ENCODE measurements around the gene SNTB2.

The SNTB2 gene

DNA sequence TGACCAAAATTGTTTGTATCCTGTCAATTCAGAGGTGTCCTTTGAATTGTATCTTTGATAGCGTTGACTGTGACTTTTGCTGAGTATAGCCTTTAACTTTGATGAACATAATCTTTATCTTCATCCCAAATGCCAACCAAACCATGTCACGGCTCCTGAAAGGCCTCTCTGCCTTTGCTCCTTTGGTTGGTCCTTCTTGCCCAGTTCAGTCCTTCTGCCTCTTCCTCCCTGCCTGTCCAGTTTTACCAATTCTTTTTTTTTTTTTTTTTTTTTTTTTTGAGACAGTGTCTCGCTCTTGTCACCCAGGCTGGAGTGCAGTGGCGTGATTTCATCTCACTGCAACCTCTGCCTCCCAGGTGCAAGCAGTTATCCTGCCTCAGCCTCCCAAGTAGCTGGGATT is 111.3 kb downstream of the SNTB2 start:
- Histone ChIP-seq H3K36me3 (ENCODE audit: insufficient read depth) (no peaks in the 10 kb centered on the region), H3K79me2 (ENCODE audit: insufficient read depth, low read depth) (no peaks in the 10 kb centered on the region), H3K4me1 (ENCODE audit: low read depth, poor library complexity, severe bottlenecking) (no peaks in the 10 kb centered on the region), H4K20me1 (ENCODE audit: insufficient read depth) (no peaks in the 10 kb centered on the region), H2AFZ (ENCODE audit: low read depth) (no peak overlapping the region), H3K4me3 (IDR thresholded peaks at IDR 0.05; ENCODE audit: insufficient read depth, low read depth, low read length) (no peak overlapping the region), H3K4me2 (no peak overlapping the region), H3K27me3 (ENCODE audit: insufficient read depth, low read depth) (no peaks in the 10 kb centered on the region), H3K9ac (no peak overlapping the region), H3K27ac (no peak overlapping the region)
- no peak for TF ChIP-seq CTCF (conservative IDR thresholded peaks at IDR 0.05; ENCODE audit: low read depth, low read length)

GRCh38 chr16:69301187-69301586 is 114.2 kb downstream of the SNTB2 start:
- Histone ChIP-seq H3K4me2 (no peak overlapping the region), H3K27me3 (ENCODE audit: insufficient read depth, low read depth) (no peaks in the 10 kb centered on the region), H3K9ac (no peak overlapping the region), H3K36me3 (ENCODE audit: insufficient read depth) (no peaks in the 10 kb centered on the region), H2AFZ (ENCODE audit: low read depth) (no peak overlapping the region), H3K4me1 (ENCODE audit: low read depth, poor library complexity, severe bottlenecking) (peaks cover 6% of the 10 kb centered on the region), H3K27ac (no peak overlapping the region), H3K4me3 (IDR thresholded peaks at IDR 0.05; ENCODE audit: insufficient read depth, low read depth, low read length) (no peak overlapping the region), H4K20me1 (ENCODE audit: insufficient read depth) (no peaks in the 10 kb centered on the region), H3K79me2 (ENCODE audit: insufficient read depth, low read depth) (no peaks in the 10 kb centered on the region)
- TF ChIP-seq CTCF (conservative IDR thresholded peaks at IDR 0.05; ENCODE audit: low read depth, low read length) = no peak

GRCh38 chr16:69301861-69302260 is 114.9 kb downstream of the SNTB2 start:
- H2AFZ ChIP-seq (ENCODE audit: low read depth) = no peak overlapping the region
- H3K79me2 ChIP-seq (ENCODE audit: insufficient read depth, low read depth) = no peaks in the 10 kb centered on the region
- H3K27me3 ChIP-seq (ENCODE audit: insufficient read depth, low read depth) = no peaks in the 10 kb centered on the region
- H3K9ac ChIP-seq = no peak overlapping the region
- no peak overlapping the region for H3K27ac ChIP-seq
- H3K4me1 ChIP-seq (ENCODE audit: low read depth, poor library complexity, severe bottlenecking) = peaks cover 8% of the 10 kb centered on the region
- H4K20me1 ChIP-seq (ENCODE audit: insufficient read depth) = no peaks in the 10 kb centered on the region
- H3K4me2 ChIP-seq = no peak overlapping the region
- H3K36me3 ChIP-seq (ENCODE audit: insufficient read depth) = no peaks in the 10 kb centered on the region
- no peak for TF ChIP-seq CTCF (conservative IDR thresholded peaks at IDR 0.05; ENCODE audit: low read depth, low read length)
- H3K4me3 ChIP-seq (IDR thresholded peaks at IDR 0.05; ENCODE audit: insufficient read depth, low read depth, low read length) = no peak overlapping the region

DNA sequence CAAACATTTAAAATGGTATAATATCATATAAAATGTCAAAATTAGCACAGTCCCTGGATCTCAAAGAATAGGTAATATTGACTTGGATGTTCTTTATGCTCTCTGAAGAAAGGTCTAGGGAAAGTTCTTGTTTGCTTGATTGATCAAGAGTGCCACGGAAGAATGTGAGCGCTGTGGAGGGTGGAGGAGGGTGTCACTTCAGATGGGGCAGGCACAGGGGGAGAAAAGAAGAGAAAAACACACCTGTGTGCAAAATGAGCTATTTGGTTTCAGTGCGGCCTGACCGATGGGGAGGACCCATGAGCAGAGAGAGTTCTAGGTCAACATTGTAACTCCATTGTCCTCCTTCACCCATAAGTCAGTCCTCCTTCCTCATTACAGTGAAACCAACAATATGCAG is 115.3 kb downstream of the SNTB2 start:
- Histone ChIP-seq H3K79me2 (ENCODE audit: insufficient read depth, low read depth) (no peaks in the 10 kb centered on the region), H3K4me2 (no peak overlapping the region), H3K9ac (no peak overlapping the region), H4K20me1 (ENCODE audit: insufficient read depth) (no peaks in the 10 kb centered on the region), H3K4me3 (IDR thresholded peaks at IDR 0.05; ENCODE audit: insufficient read depth, low read depth, low read length) (no peak overlapping the region), H2AFZ (ENCODE audit: low read depth) (no peak overlapping the region), H3K4me1 (ENCODE audit: low read depth, poor library complexity, severe bottlenecking) (peaks cover 8% of the 10 kb centered on the region), H3K27me3 (ENCODE audit: insufficient read depth, low read depth) (no peaks in the 10 kb centered on the region), H3K36me3 (ENCODE audit: insufficient read depth) (no peaks in the 10 kb centered on the region), H3K27ac (no peak overlapping the region)
- no peak for TF ChIP-seq CTCF (conservative IDR thresholded peaks at IDR 0.05; ENCODE audit: low read depth, low read length)

DNA sequence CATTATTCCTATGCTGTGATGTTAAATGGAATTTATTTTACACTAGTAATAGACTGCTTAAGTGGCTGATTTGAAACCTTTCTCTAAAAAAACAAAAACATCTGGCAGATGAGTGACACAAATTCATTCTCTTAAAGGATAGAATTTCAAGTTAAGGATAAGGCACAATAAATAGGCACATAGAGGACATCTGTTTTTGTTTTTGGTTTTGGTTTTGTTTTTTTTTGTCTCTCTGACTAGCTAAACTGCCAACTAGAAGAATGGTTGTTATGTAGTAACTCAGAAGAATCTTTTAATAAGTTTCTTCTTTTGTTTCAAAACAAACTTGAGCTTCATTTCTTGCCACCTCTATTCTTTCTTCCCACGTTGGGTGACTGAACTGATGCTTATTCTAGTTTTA is 119.1 kb downstream of the SNTB2 start:
- H4K20me1 ChIP-seq (ENCODE audit: insufficient read depth) = no peaks in the 10 kb centered on the region
- no peak overlapping the region for H2AFZ ChIP-seq (ENCODE audit: low read depth)
- H3K9ac ChIP-seq = no peak overlapping the region
- H3K27ac ChIP-seq = no peak overlapping the region
- peaks cover 14% of the 10 kb centered on the region for H3K4me1 ChIP-seq (ENCODE audit: low read depth, poor library complexity, severe bottlenecking)
- no peak for TF ChIP-seq CTCF (conservative IDR thresholded peaks at IDR 0.05; ENCODE audit: low read depth, low read length)
- H3K4me2 ChIP-seq = no peak overlapping the region
- H3K4me3 ChIP-seq (IDR thresholded peaks at IDR 0.05; ENCODE audit: insufficient read depth, low read depth, low read length) = no peak overlapping the region
- no peaks in the 10 kb centered on the region for H3K27me3 ChIP-seq (ENCODE audit: insufficient read depth, low read depth)
- H3K79me2 ChIP-seq (ENCODE audit: insufficient read depth, low read depth) = no peaks in the 10 kb centered on the region
- H3K36me3 ChIP-seq (ENCODE audit: insufficient read depth) = no peaks in the 10 kb centered on the region

All from KMS-11 (cell line).